Measurements from ENCODE around the gene TNF.

DNA sequence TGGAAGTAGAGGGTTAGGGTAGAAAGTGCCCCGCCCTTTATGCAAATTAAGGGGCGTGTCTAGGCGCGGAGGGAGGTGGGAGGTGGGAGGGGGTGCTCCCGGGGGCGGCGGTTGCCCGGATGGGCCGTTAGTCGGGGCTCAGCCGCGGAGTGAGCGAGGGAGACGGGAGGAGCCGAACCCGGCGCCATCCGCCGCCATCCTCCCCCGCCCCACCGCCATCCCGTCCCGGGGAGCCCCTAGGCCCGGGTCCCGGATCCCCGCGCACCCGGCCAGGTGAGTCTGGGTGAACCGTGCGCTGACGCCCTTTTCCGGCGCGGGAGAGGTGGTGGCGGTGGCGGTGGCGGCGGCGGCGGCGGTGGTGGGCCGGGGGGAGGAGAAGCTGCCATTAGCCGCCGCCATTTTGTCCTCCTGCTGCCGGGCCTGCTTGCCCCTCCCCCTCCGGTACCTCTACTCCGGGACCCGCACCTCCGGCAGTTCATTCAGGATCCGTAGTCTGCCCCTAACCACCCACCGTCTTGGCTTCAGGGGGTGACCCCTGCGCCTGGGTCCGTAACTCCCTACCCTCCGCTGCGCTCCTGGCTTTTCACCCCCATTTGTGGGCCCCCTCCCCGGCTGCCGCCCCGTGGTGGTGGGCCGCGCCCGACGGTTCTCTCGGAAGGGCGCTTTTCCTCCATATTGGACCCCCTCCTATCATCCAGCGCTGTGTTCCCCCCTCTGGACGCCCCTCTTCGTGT, 45.4 kb downstream of the TNF start, which contains the start of gene PRRC2A:
- peak; percentile 77 to 79 for TF ChIP-seq POLR2A (IDR thresholded peaks at IDR 0.05; ENCODE audit: insufficient read depth in 1 of 2, low read depth in 2 of 2, low read length in 2 of 2)
- no peak for TF ChIP-seq TBP (CRISPR knock-in tag; IDR thresholded peaks at IDR 0.05)
